Mesothelial cell of epicardium (in vitro differentiated cells): ENCODE data around the gene PWP2. TPM values are rescaled to one million over a fixed set of nuclear protein-coding genes. Genes with fewer than 3 reads are reported as not detected.

Experiments used
- DNase-seq, 2 experiments: peaks; one replicate each; pipeline ENCODE4 v3.0.0; 2021; ENCODE audit warnings: low spot score in 2 of 2; ENCODE audit not compliant: unreplicated experiment in 2 of 2
- H3K27ac Mint-ChIP-seq: 2 replicates; pipeline ENCODE4 v1.8.0; 2021; ENCODE audit warnings: mixed read lengths
- H3K27me3 Mint-ChIP-seq: 2 replicates; pipeline ENCODE4 v1.8.0; 2021; ENCODE audit warnings: low read depth, mixed read lengths
- H3K36me3 Mint-ChIP-seq: 2 replicates; pipeline ENCODE4 v1.8.0; 2021; ENCODE audit warnings: mixed read lengths
- H3K4me1 Mint-ChIP-seq: 2 replicates; pipeline ENCODE4 v1.8.0; 2021; ENCODE audit warnings: mixed read lengths
- H3K4me3 Mint-ChIP-seq: 2 replicates; pipeline ENCODE4 v1.8.0; 2021; ENCODE audit warnings: mild to moderate bottlenecking, moderate library complexity, mixed read lengths
- H3K9me3 Mint-ChIP-seq: 2 replicates; pipeline ENCODE4 v1.8.0; 2021; ENCODE audit warnings: mixed read lengths
- total RNA-seq: library from RNA; stranded (reverse); gene quantifications from 3 replicates; pipeline ENCODE4 v1.2.1, GENCODE V29; 2021
- TF ChIP-seq, protein P1 (sequence below): fragments of 200-600 bp; sonication (generic); IDR thresholded peaks from one replicate; pipeline ENCODE4 v1.5.0; 2021; ENCODE audit warnings: antibody characterized with exemption; ENCODE audit not compliant: unreplicated experiment

PWP2 gene
- total RNA-seq, 1 donor from 2014 or later, result 2.3 TPM

GRCh38 chr21:44078411-44078981, 28.7 kb upstream of the PWP2 start:
- no peak overlapping the region for H3K27ac Mint-ChIP-seq
- H3K27me3 Mint-ChIP-seq, result no peaks in the 10 kb centered on the region
- no peak for DNase-seq
- no peaks in the 10 kb centered on the region for H3K9me3 Mint-ChIP-seq
- TF ChIP-seq, protein P1, sequence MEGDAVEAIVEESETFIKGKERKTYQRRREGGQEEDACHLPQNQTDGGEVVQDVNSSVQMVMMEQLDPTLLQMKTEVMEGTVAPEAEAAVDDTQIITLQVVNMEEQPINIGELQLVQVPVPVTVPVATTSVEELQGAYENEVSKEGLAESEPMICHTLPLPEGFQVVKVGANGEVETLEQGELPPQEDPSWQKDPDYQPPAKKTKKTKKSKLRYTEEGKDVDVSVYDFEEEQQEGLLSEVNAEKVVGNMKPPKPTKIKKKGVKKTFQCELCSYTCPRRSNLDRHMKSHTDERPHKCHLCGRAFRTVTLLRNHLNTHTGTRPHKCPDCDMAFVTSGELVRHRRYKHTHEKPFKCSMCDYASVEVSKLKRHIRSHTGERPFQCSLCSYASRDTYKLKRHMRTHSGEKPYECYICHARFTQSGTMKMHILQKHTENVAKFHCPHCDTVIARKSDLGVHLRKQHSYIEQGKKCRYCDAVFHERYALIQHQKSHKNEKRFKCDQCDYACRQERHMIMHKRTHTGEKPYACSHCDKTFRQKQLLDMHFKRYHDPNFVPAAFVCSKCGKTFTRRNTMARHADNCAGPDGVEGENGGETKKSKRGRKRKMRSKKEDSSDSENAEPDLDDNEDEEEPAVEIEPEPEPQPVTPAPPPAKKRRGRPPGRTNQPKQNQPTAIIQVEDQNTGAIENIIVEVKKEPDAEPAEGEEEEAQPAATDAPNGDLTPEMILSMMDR, result no peak
- H3K36me3 Mint-ChIP-seq, result peaks cover 40% of the 10 kb centered on the region
- peaks cover 10% of the 10 kb centered on the region for H3K4me1 Mint-ChIP-seq
- no peak overlapping the region for H3K4me3 Mint-ChIP-seq

GRCh38 chr21:44079446-44079845, 27.8 kb upstream of the PWP2 start:
- peaks cover 17% of the 10 kb centered on the region for H3K4me1 Mint-ChIP-seq
- H3K27me3 Mint-ChIP-seq, result no peaks in the 10 kb centered on the region
- no peak overlapping the region for H3K4me3 Mint-ChIP-seq
- H3K36me3 Mint-ChIP-seq, result peaks cover 40% of the 10 kb centered on the region
- TF ChIP-seq, protein P1, result no peak
- H3K27ac Mint-ChIP-seq, result no peak overlapping the region
- DNase-seq, result no peak
- no peaks in the 10 kb centered on the region for H3K9me3 Mint-ChIP-seq

DNA sequence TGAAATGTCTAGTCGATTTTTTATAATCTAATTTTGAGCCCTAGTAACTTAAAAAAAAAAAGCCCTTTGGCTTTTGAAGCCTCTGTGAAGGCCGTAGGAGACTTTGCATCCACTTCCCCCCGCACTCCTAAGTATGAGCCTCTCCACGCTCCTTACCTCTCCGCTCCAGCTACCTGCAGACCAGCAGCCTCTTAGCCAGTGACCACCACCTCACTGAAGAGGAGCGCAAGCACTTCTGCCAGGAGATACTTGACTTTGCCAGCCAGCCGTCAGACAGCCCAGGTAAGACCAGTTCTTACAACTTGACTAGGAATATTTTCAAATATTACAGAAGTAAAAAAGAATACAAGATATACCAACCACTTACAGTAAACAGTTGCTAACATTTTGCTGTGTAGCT, 27.4 kb upstream of the PWP2 start:
- Mint-ChIP-seq H3K36me3 (peaks cover 42% of the 10 kb centered on the region), H3K27me3 (no peaks in the 10 kb centered on the region), H3K4me1 (peaks cover 20% of the 10 kb centered on the region), H3K4me3 (no peak overlapping the region), H3K9me3 (no peaks in the 10 kb centered on the region), H3K27ac (no peak overlapping the region)
- TF ChIP-seq, protein P1, result no peak
- DNase-seq, result no peak

- DNase-seq, result no peak
- no peaks in the 10 kb centered on the region for H3K9me3 Mint-ChIP-seq
- TF ChIP-seq, protein P1, result no peak
- H3K4me3 Mint-ChIP-seq, result no peak overlapping the region
- no peaks in the 10 kb centered on the region for H3K27me3 Mint-ChIP-seq
- peaks cover 20% of the 10 kb centered on the region for H3K4me1 Mint-ChIP-seq
- H3K27ac Mint-ChIP-seq, result peak overlapping the region; percentile 95
- peaks cover 36% of the 10 kb centered on the region for H3K36me3 Mint-ChIP-seq
Observed at GRCh38 chr21:44082648-44083440, 24.4 kb upstream of the PWP2 start.

GRCh38 chr21:44083631-44084291, 23.4 kb upstream of the PWP2 start:
- H3K36me3 Mint-ChIP-seq, result peaks cover 36% of the 10 kb centered on the region
- no peak overlapping the region for H3K4me3 Mint-ChIP-seq
- H3K27ac Mint-ChIP-seq, result peak overlapping the region; percentile 95
- no peaks in the 10 kb centered on the region for H3K27me3 Mint-ChIP-seq
- no peaks in the 10 kb centered on the region for H3K9me3 Mint-ChIP-seq
- no peak for DNase-seq
- TF ChIP-seq, protein P1, result no peak
- peaks cover 20% of the 10 kb centered on the region for H3K4me1 Mint-ChIP-seq
